Measurements from ENCODE around the gene AGXT.

The AGXT gene

GRCh38 chr2:240869956-240870875 is 1.6 kb downstream of the AGXT start:
- DNase-seq = no peak

DNA sequence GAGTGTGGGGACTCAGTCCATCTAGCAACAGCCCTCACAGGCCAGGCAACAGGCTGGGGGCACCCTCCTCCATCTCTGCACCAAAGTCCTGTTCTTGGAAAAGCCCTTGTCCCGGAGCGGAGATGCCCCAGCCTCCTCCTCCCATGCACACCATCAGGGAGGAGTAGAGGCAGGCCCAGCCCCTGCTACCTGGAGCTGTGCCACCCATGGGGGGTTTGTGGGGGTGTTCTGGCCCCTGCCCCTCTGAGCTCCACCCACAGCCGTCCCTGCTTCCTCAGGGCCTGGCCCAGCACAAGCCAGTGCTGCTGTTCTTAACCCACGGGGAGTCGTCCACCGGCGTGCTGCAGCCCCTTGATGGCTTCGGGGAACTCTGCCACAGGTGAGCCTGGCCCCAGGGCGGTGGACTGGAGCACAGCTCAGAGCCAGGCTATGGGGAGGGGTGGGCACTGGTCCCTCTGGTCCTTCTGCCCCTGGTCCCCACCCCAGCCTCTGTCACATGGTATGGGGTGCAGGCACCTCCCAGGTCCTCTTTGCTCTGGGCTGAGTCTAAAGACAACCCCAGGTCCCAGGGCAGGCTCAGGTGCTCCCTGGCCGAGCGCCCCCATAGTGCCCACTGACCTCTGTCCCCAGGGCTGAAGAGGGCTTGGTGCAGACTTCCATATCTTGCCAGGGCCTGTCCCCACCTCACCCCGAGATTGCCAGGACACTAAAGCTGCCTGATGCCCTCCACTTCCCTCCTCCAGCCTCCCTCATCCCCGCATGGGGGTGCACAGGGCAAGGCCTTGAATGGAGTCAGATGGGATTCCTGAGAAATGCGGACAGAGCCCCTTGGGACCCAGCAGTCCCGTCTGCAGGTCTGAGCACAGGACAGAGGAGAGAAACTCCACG is 2.7 kb downstream of the AGXT start:
- no peak for DNase-seq

DNA sequence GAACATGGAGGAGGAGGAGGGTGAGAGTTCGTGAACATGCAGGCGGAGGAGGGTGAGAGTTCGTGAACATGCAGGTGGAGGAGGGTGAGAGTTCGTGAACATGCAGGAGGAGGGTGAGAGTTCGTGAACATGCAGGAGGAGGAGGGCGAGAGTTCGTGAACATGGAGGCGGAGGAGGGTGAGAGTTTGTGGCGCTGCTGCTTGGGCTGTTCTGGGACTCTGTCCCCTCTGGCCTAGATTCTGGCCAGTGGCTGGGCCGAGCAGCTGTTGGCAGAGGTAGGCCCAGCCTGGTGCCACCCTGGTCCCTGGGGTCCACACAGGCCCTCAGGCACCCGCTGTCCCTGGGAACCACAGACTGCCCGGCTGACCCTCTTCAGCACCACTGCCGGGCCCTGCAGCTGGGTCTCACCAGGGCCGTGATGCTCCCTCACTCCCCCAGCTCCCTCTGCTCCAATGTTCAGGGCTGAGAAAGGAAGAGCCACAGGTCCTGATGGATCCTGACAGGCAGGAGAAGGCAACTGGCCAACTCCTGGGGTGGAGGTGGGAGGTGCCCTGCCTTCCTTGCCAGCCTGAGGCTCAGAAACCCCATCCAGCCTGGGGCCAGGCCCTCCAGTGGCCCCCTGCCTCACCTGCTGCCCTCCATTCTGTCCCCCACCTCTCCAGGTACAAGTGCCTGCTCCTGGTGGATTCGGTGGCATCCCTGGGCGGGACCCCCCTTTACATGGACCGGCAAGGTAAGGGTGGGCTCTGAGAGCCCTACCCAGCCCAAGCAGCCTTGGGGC is 3.9 kb downstream of the AGXT start:
- DNase-seq = no peak

- DNase-seq = no peak
These were observed 4.6 kb downstream of the AGXT start for GRCh38 chr2:240873098-240873788.

GRCh38 chr2:240873805-240874714 is 5.4 kb downstream of the AGXT start:
- DNase-seq = no peak

GRCh38 chr2:240874715-240875227 is 6.1 kb downstream of the AGXT start:
- DNase-seq = no peak

GRCh38 chr2:240875228-240876034 is 6.8 kb downstream of the AGXT start:
- no peak for DNase-seq

GRCh38 chr2:240876035-240876474 is 7.4 kb downstream of the AGXT start:
- no peak for DNase-seq

- no peak for DNase-seq
These were observed 8.0 kb downstream of the AGXT start for GRCh38 chr2:240876475-240877251.

DNA sequence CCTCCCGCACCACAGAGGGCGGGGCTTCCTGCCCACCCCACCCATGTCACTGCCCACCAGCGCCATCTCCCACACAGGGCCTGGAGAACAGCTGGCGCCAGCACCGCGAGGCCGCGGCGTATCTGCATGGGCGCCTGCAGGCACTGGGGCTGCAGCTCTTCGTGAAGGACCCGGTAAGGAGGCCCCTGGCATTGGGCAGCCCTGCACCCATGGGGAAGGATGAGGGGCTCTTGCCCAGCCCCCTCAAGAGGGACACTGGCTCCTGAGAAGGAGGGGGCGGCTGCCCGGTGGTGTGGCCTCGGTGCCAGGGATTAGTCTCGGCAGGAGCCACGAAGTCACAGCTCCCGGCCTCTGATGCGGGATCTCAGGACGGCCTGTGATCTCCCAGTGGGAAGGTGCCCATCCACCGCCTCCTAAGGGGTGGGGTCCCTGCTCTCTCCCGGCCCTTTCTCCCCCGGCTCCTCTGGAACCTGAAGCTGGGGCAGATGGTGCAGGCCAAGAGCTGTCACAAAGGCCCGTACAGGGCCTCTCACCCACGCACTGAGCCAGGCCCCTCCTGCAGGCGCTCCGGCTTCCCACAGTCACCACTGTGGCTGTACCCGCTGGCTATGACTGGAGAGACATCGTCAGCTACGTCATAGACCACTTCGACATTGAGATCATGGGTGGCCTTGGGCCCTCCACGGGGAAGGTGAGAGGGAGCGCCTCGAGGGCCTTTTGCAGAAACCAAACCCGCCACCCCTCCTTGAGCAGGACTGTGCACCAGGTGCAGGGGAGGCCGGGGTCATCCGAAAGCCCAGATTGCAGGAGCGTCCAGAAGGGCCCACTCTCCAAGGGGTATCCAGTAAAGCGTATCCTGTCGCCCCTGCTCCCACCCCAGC is 9.1 kb downstream of the AGXT start:
- DNase-seq = no peak

GRCh38 chr2:240878341-240878936 is 9.8 kb downstream of the AGXT start:
- DNase-seq = no peak

DNA sequence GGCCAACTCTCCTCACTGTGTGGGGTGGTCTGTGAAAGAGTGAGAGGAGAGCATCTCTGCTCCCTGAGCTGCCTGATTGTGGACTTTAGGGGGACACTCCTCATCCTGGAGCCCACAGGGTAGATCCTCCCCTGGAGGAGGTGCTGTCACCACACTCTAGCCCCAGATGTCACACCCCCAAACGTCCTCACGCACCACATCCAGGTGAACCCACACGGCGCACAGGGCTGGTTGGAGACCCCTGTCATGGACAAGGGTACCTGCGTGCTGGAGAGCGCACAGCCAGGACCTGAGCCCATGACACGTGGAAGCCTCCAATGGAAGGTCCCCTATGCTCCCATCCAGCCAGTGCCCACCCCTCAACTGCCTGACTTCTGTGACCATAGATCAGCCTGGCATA is 10.5 kb downstream of the AGXT start:
- no peak for DNase-seq

DNA sequence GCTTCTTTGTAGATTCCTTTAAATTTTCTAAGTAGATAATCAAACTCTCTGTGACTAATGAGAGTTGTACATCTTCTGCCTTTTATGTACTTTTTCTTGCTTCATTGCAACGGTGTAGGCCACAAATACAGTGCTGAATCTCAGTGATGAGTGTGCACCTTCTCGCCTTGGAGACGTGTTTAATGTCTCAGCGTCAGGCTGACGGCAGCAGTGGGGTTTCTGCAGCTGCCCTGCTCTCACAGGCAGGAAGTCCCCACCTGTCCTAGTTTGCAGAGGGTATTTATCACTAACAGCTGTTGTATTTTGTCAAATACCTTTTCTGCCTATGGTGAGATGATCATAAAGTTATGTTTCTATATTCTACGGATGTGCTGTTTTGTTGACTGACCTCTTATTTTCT is 13.3 kb downstream of the AGXT start:
- DNase-seq = no peak

DNA sequence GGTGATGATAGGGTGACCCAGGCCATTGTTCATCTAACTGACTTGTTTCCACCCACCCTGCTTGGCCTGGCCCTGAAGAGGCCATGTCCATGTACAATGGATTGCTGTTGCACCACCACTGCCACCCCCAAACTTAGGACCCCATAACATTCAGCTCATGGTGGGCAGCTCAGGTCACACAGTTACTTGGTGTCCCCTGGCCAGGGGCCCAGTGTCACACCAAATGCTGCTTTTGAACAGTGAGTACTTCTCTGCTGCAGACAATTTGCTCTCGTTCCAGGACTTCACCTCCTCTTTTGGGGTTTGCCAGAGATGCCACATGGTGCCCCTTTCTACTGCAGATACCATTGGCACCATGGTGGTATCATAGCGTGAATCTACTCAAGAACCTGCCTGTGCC is 15.6 kb downstream of the AGXT start:
- DNase-seq = no peak

DNA sequence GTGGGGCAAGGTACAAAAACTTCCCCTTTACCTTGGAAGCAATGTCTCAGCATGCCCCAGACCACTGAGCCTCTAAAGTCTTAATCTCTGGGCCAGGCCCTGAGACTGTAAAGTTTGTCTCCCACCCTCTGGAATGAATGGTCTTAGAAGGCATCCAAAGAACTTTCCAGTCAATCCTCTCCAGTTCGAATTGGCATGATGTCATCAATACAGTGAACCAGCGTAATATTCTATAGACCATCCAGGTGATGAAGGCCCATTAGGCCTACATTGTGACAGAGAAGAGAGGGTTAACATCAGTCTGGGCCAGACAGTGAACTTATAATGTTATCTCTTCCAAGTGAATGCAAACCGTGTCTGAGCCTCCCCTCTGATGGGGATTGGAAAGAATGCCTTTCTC is 16.1 kb downstream of the AGXT start:
- DNase-seq = no peak

DNA sequence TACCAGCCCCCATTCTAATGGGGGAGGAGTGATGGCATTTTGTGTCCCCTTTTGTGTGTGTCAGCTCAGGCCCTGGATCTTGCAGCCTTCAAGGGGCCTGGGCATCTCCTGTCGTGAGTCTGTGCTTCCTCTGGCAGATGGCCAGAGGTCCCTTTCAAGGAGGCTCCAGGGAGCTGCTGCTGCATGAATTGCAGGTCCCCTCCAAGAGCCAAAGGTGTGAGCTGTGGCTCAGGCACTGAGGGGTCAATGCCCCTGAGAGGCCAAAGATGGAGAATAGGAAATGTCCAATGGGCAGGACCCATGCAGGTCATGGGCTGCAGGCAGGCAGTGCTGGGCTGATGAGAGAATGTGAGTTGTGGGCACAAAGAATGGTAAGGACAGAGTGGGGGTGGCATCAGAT is 16.9 kb downstream of the AGXT start:
- DNase-seq = no peak

- DNase-seq = no peak
These were observed 17.5 kb downstream of the AGXT start for GRCh38 chr2:240886023-240886565.

Data from 8988T (cell line).